GM12878 (cell line): ENCODE results near the gene METTL2B. TPM values are rescaled to one million over a fixed set of nuclear protein-coding genes. Genes with fewer than 3 reads are reported as not detected.

Experiments used
- ATAC-seq: fragments of 200-7000 bp; cut with Tn5 transposase; 3 replicates; pipeline ENCODE4 v1.9.1; 2020; ENCODE audit warnings: mild to moderate bottlenecking, moderate library complexity
- BruUV-seq: library from RNA; stranded (reverse); fragments of 400-500 nt; replicated peaks from 2 replicates; lab custom pipeline; 2021; lab: Mats Ljungman, UMichigan
- CTCF ChIA-PET: fragments of 300-600 bp; sonication (Branson Sonifier 250); formaldehyde crosslinking; extraction: SDS; loops from one replicate; lab custom pipeline; 2021; ENCODE audit warnings: inconsistent platforms; lab: Yijun Ruan, JAX
- POLR2A ChIA-PET: fragments of 350-600 bp; formaldehyde crosslinking; extraction: SDS; loops from one replicate; lab custom pipeline; 2021; ENCODE audit warnings: inconsistent platforms; lab: Charles Lee
- RAD21 ChIA-PET: fragments of 300-600 bp; sonication (Branson Sonifier 250); formaldehyde crosslinking; loops from one replicate; lab custom pipeline; 2023; ENCODE audit warnings: antibody characterized with exemption; ENCODE audit not compliant: unreplicated experiment; lab: Charles Lee
- SMC1A ChIA-PET: fragments of 300-600 bp; sonication (Branson Sonifier 250); formaldehyde crosslinking; loops from one replicate; lab custom pipeline; 2023; ENCODE audit not compliant: unreplicated experiment, uncharacterized antibody; lab: Charles Lee
- DNase-seq: peaks from one replicate; pipeline ENCODE4 v3.0.0-alpha.2; 2011; ENCODE audit warnings: low read depth, low spot score
- FAIRE-seq: peaks from 3 replicates; lab custom pipeline; 2011; peaks lifted over from hg19 to GRCh38; lab: Jason Lieb, UNC
- H2AFZ ChIP-seq: 2 replicates; pipeline ENCODE4 v1.6.0; 2011; ENCODE audit warnings: low read depth, low read length, control low read depth; ENCODE audit not compliant: control insufficient read depth
- H3K27ac ChIP-seq: 2 replicates; pipeline ENCODE4 v1.5.1; 2011; ENCODE audit warnings: control low read depth; ENCODE audit not compliant: control insufficient read depth, insufficient read depth
- H3K27me3 ChIP-seq, 2 experiments: replicated peaks in 1 of 2; 2 replicates each; pipeline versions ENCODE4 v1.6.0 to v1.6.1; 2011; ENCODE audit warnings: low read length in 1 of 2; ENCODE audit not compliant: control insufficient read depth in 2 of 2, insufficient read depth in 2 of 2
- H3K36me3 ChIP-seq, 2 experiments: 2 replicates each; pipeline ENCODE4 v1.5.1; 2011; ENCODE audit warnings: low read length in 1 of 2; ENCODE audit not compliant: control insufficient read depth in 2 of 2, insufficient read depth in 2 of 2
- H3K4me1 ChIP-seq: 2 replicates; pipeline ENCODE4 v1.6.1; 2011; ENCODE audit warnings: mild to moderate bottlenecking, low read length, moderate library complexity, mixed read lengths; ENCODE audit not compliant: control insufficient read depth, insufficient read depth
- H3K4me2 ChIP-seq: 2 replicates; pipeline ENCODE4 v1.6.0; 2011; ENCODE audit warnings: control low read depth; ENCODE audit not compliant: control insufficient read depth, insufficient read depth
- H3K4me3 ChIP-seq: fragments of 200-600 bp; sonication (generic); 2 replicates; pipeline ENCODE4 v1.5.1; 2016
- H3K79me2 ChIP-seq: 2 replicates; pipeline ENCODE4 v1.6.0; 2011; ENCODE audit warnings: low read length; ENCODE audit not compliant: control insufficient read depth, insufficient read depth
- H3K9ac ChIP-seq: 2 replicates; pipeline ENCODE4 v1.8.0; 2011; ENCODE audit warnings: low read length, control low read depth, mixed read lengths; ENCODE audit not compliant: control insufficient read depth, insufficient read depth
- H3K9me3 ChIP-seq: replicated peaks from 3 replicates; pipeline ENCODE4 v1.5.1; 2011; ENCODE audit warnings: mild to moderate bottlenecking, low read length; ENCODE audit not compliant: control insufficient read depth, insufficient read depth
- H4K20me1 ChIP-seq: 2 replicates; pipeline ENCODE4 v1.6.0; 2011; ENCODE audit not compliant: control insufficient read depth, insufficient read depth
- NBN ChIP-seq: fragments of 450-650 bp; IDR thresholded peaks from 2 replicates; pipeline ENCODE4 v1.6.1; 2016
- SPI1 ChIP-seq: IDR thresholded peaks from 2 replicates; pipeline ENCODE4 v1.6.1; 2011; ENCODE audit warnings: low read depth, mild to moderate bottlenecking, low read length, moderate library complexity, borderline replicate concordance; ENCODE audit not compliant: insufficient read depth
- ZNF274 ChIP-seq: IDR thresholded peaks from one replicate; pipeline ENCODE4 v1.8.0; 2011; ENCODE audit not compliant: insufficient read length, insufficient read depth
- WGBS: methylation state at CpG from one replicate; pipeline ENCODE4 v1.1.6; 2016; ENCODE audit warnings: low lambda C conversion rate; ENCODE audit not compliant: insufficient replicate concordance, insufficient coverage; ENCODE audit errors: missing lambda C conversion rate; 5-methylcytosine and 5-hydroxymethylcytosine counted together
- in situ Hi-C: fragments of 300-500 bp; cut with MboI; formaldehyde crosslinking; loops from 9 replicates; pipeline ENCODE4 v1.14.3; 2018; ENCODE audit warnings: mixed read lengths
- intact Hi-C: fragments of 100-400 bp; cut with micrococcal nuclease; formaldehyde crosslinking; loops from one replicate; pipeline ENCODE4 v1.14.2; 2022; ENCODE audit not compliant: unreplicated experiment
- polyA plus RNA-seq, 11 experiments: library from polyadenylated mRNA; depleted of rRNA in 4 of 11; unstranded in 6 of 11; stranded (reverse) in 5 of 11; fragments of >200 nt; fragmentation: Nextera tagmentation in 4 of 11; fragmentation: Illumina TruSeq in 1 of 11; extraction: Ambion mirVana in 4 of 11; extraction: Trizol in 1 of 11; gene quantifications; 1 replicate in 1 of 11; 2 replicates in 10 of 11; pipeline versions ENCODE4 v1.2.1 to v1.2.3, GENCODE V29; 2011 to 2016; ENCODE audit warnings: inconsistent platforms in 2 of 11, missing spikeins in 2 of 11, low read depth in 1 of 11
- total RNA-seq, 4 experiments: library from RNA; depleted of rRNA in 3 of 4; stranded (reverse); fragments of >200 nt in 3 of 4; fragmentation: Illumina TruSeq in 1 of 4; extraction: Trizol in 1 of 4; gene quantifications; 2 replicates each; pipeline versions ENCODE4 v1.2.1 to v1.2.3, GENCODE V29; 2013 to 2021
- TF ChIP-seq, protein P1 (sequence below): fragments of 450-650 bp; IDR thresholded peaks from 2 replicates; pipeline ENCODE4 v1.6.1; 2017; ENCODE audit warnings: low read depth, mild to moderate bottlenecking, moderate library complexity

METTL2B gene
- total and polyA plus RNA-seq, 10 of the 15 experiments (the other 5 are each of a cell fraction or from before 2014, with no cell fraction given) = 18.9 to 48.4 (median 37.3) TPM

DNA sequence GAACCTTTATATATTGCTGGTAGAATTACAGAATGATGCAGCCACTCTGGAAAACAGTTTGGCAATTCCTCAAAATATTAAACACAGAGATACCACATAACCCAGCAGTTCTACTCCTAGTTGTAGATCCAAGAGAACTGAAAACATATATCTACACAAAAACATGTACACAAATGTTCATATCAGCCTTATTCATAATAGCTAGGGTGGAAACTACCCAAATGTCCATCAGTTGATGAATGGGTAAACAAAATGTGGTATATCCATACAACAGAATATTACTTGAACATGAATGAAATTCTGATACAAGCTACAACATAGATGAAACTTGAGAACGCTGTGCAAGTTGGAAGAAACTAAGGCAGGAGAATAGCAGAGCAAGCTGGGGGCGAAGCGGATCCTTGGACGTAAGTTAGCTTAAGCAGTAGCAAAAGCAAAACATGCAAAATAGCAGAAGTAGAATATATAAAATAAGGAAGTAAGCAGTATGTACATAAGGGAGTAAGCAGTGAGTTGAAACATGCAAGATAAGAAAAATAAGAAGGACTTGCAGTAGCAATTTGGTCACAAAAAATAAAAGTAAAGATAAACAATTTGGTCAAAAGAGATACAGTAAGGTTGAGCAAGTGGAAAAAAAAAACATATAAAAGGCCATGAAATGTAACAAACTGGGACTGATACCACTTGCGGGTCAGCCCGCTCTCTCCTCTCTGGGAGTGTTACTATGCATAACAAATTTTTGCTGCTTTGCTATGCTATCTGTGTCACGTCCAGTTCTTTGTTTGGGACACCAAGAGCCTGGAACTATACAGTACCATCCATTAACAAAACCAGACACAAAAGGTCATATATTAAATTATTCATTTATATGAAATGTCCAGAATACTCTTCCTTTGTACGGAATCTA, 38.9 kb upstream of the METTL2B start:
- 22% methylated on average over 8 of the region's 8 CpGs for WGBS
- FAIRE-seq (peak; percentile 54), DNase-seq (no peak), ATAC-seq (peak; percentile 74)
- H4K20me1 ChIP-seq = no peaks in the 10 kb centered on the region
- ChIA-PET RAD21 (interaction anchor here (0.8 to 2.2 kb wide), 7 partner anchors 8 to 65 kb away, joined by 3 to 14 read pairs (median 4); partner anchors contain the start of gene HILPDA), POLR2A (interaction anchor here (3.7 kb wide), 1 partner anchor 16 kb away, joined by 31 read pairs; the partner anchor contains the start of gene HILPDA), CTCF (interaction anchor here (0.9 to 16.0 kb wide), 4 partner anchors 10 to 23 kb away, joined by 3 to 463 read pairs (median 90); no protein-coding TSS in a partner anchor), SMC1A (interaction anchor here (0.7 to 14.8 kb wide), 5 partner anchors 10 to 23 kb away, joined by 3 to 296 read pairs (median 6); no protein-coding TSS in a partner anchor)
- in situ Hi-C loops (no loop called here), intact Hi-C loops (no loop called here)
- no peaks in the 10 kb centered on the region for H3K36me3 ChIP-seq
- no peaks in the 10 kb centered on the region for H3K79me2 ChIP-seq
- peaks cover 4% of the 10 kb centered on the region for H3K4me1 ChIP-seq
- H3K27ac ChIP-seq = no peak overlapping the region
- no peaks in the 10 kb centered on the region; the same call in 1 of the 3 replicates for H3K9me3 ChIP-seq
- H3K9ac ChIP-seq = no peak overlapping the region
- no peaks in the 10 kb centered on the region for H3K27me3 ChIP-seq
- H3K4me3 ChIP-seq = no peak overlapping the region
- peak overlapping the region; percentile 62 for H2AFZ ChIP-seq
- no peak overlapping the region; the same call in 1 of the 2 replicates for H3K4me2 ChIP-seq
- TF ChIP-seq NBN (peak; percentile 27; the same call in 1 of the 2 replicates), SPI1 (0 out of 2 replicates have a peak, but pooled peaks have one; percentile 5), ZNF274 (no peak)
- TF ChIP-seq, protein P1, sequence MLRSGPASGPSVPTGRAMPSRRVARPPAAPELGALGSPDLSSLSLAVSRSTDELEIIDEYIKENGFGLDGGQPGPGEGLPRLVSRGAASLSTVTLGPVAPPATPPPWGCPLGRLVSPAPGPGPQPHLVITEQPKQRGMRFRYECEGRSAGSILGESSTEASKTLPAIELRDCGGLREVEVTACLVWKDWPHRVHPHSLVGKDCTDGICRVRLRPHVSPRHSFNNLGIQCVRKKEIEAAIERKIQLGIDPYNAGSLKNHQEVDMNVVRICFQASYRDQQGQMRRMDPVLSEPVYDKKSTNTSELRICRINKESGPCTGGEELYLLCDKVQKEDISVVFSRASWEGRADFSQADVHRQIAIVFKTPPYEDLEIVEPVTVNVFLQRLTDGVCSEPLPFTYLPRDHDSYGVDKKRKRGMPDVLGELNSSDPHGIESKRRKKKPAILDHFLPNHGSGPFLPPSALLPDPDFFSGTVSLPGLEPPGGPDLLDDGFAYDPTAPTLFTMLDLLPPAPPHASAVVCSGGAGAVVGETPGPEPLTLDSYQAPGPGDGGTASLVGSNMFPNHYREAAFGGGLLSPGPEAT = peak; percentile 25; the same call in 1 of the 2 replicates
- BruUV-seq = no TSS peak
